HTR-8/SVneo (cell line): ENCODE measurements around the gene PLXDC1.
"Not testable (repeated sequence)": the region's sequence is repeated elsewhere in the genome, so short reads cannot be mapped to it uniquely, and the experiment has no call there.

ENCODE experiments used
- DNase-seq: peaks from one replicate; pipeline ENCODE4 v3.0.0; 2011; ENCODE audit warnings: low spot score, mixed read lengths; ENCODE audit not compliant: insufficient read length
- FAIRE-seq: peaks from 2 replicates; lab custom pipeline; 2011; peaks lifted over from hg19 to GRCh38; lab: Jason Lieb, UNC

The PLXDC1 gene

GRCh38 chr17:39074676-39075075 lies 76.8 kb downstream of the PLXDC1 start:
- DNase-seq (no peak), FAIRE-seq (no peak)

GRCh38 chr17:39073916-39074315 lies 77.5 kb downstream of the PLXDC1 start:
- DNase-seq (no peak), FAIRE-seq (no peak)

GRCh38 chr17:39073353-39073752 lies 78.1 kb downstream of the PLXDC1 start:
- peak; percentile 85 for FAIRE-seq
- DNase-seq: no peak

GRCh38 chr17:39071573-39071972 lies 79.9 kb downstream of the PLXDC1 start:
- DNase-seq (no peak), FAIRE-seq (peak; percentile 38)

- peak; percentile 84 for FAIRE-seq
Observed at GRCh38 chr17:39069114-39069756, 82.2 kb downstream of the PLXDC1 start.

GRCh38 chr17:39064819-39065218 lies 86.6 kb downstream of the PLXDC1 start:
- FAIRE-seq (peak; percentile 4), DNase-seq (no peak)

More at GRCh38 chr17:39069114-39069756, 82.2 kb downstream of the PLXDC1 start:
- peak; percentile 83 for DNase-seq

GRCh38 chr17:39064374-39064773 lies 87.1 kb downstream of the PLXDC1 start:
- FAIRE-seq: no peak
- DNase-seq: no peak

GRCh38 chr17:39063681-39064069 lies 87.8 kb downstream of the PLXDC1 start:
- no peak for DNase-seq
- FAIRE-seq: peak; percentile 9

GRCh38 chr17:39062846-39063680 lies 88.4 kb downstream of the PLXDC1 start:
- FAIRE-seq: peak; percentile 69
- no peak for DNase-seq

- DNase-seq: no peak
- FAIRE-seq: no peak
Observed at GRCh38 chr17:39058524-39058923, 92.9 kb downstream of the PLXDC1 start.

GRCh38 chr17:39057701-39058206 lies 93.7 kb downstream of the PLXDC1 start:
- no peak for FAIRE-seq
- DNase-seq: no peak

- no peak for FAIRE-seq
- no peak for DNase-seq
Observed at GRCh38 chr17:39054111-39054645, 97.3 kb downstream of the PLXDC1 start.

GRCh38 chr17:39052423-39052822 lies 99.0 kb downstream of the PLXDC1 start:
- FAIRE-seq, DNase-seq: not testable (repeated sequence)

GRCh38 chr17:39051001-39051585 lies 100.3 kb downstream of the PLXDC1 start:
- DNase-seq (no peak), FAIRE-seq (no peak)

GRCh38 chr17:39045948-39046679 lies 105.3 kb downstream of the PLXDC1 start:
- no peak for FAIRE-seq
- DNase-seq: no peak

- FAIRE-seq: no peak
- no peak for DNase-seq
Observed at GRCh38 chr17:39036009-39036408, 115.4 kb downstream of the PLXDC1 start.

- not testable (repeated sequence) for FAIRE-seq, DNase-seq
Observed at GRCh38 chr17:39035578-39035977, 115.9 kb downstream of the PLXDC1 start.

- FAIRE-seq: no peak
- no peak for DNase-seq
Observed at GRCh38 chr17:39028690-39029089, 122.7 kb downstream of the PLXDC1 start.

GRCh38 chr17:39027455-39028035 lies 123.9 kb downstream of the PLXDC1 start:
- no peak for FAIRE-seq
- DNase-seq: no peak
